ENCODE results near the gene RABGAP1L.
"Not testable (repeated sequence)": the region's sequence is repeated elsewhere in the genome, so short reads cannot be mapped to it uniquely, and the experiment has no call there.

The RABGAP1L gene

GRCh38 chr1:174296309-174296708 lies 137.0 kb downstream of the RABGAP1L start:
- Mint-ChIP-seq H3K36me3 (peaks cover 10% of the 10 kb centered on the region), H3K4me3 (no peak overlapping the region), H3K27ac (no peak overlapping the region), H3K4me1 (no peaks in the 10 kb centered on the region), H3K27me3 (no peaks in the 10 kb centered on the region), H3K9me3 (peaks cover 5% of the 10 kb centered on the region)
- CTCF ChIA-PET, result no interaction called here
- no peak for DNase-seq

- no peak for DNase-seq
- Mint-ChIP-seq H3K36me3 (peaks cover 15% of the 10 kb centered on the region), H3K4me1 (no peaks in the 10 kb centered on the region), H3K27ac (no peak overlapping the region), H3K4me3 (no peak overlapping the region), H3K27me3 (no peaks in the 10 kb centered on the region), H3K9me3 (peaks cover 8% of the 10 kb centered on the region)
- CTCF ChIA-PET, result no interaction called here
These were observed 138.0 kb downstream of the RABGAP1L start for GRCh38 chr1:174297351-174297750.

GRCh38 chr1:174301295-174302077 lies 142.2 kb downstream of the RABGAP1L start:
- H3K9me3 Mint-ChIP-seq, result peaks cover 9% of the 10 kb centered on the region
- no peaks in the 10 kb centered on the region for H3K27me3 Mint-ChIP-seq
- peaks cover 24% of the 10 kb centered on the region for H3K36me3 Mint-ChIP-seq
- H3K4me1 Mint-ChIP-seq, result no peaks in the 10 kb centered on the region
- CTCF ChIA-PET, result no interaction called here
- H3K4me3 Mint-ChIP-seq, result no peak overlapping the region
- no peak overlapping the region for H3K27ac Mint-ChIP-seq
- DNase-seq, result no peak

GRCh38 chr1:174308604-174309003 lies 149.3 kb downstream of the RABGAP1L start:
- no peak for DNase-seq
- H3K36me3 Mint-ChIP-seq, result peaks cover 30% of the 10 kb centered on the region
- no peaks in the 10 kb centered on the region for H3K27me3 Mint-ChIP-seq
- H3K9me3 Mint-ChIP-seq, result peaks cover 20% of the 10 kb centered on the region
- no peak overlapping the region for H3K4me3 Mint-ChIP-seq
- H3K27ac Mint-ChIP-seq, result no peak overlapping the region
- no peaks in the 10 kb centered on the region for H3K4me1 Mint-ChIP-seq
- CTCF ChIA-PET, result no interaction called here

GRCh38 chr1:174309490-174309889 lies 150.2 kb downstream of the RABGAP1L start:
- Mint-ChIP-seq H3K27ac (no peak overlapping the region), H3K27me3 (no peaks in the 10 kb centered on the region), H3K9me3 (peaks cover 29% of the 10 kb centered on the region), H3K36me3 (peaks cover 36% of the 10 kb centered on the region), H3K4me3 (no peak overlapping the region), H3K4me1 (no peaks in the 10 kb centered on the region)
- DNase-seq, result no peak
- CTCF ChIA-PET, result no interaction called here

- DNase-seq, result no peak
- H3K4me1 Mint-ChIP-seq, result no peaks in the 10 kb centered on the region
- CTCF ChIA-PET, result no interaction called here
- no peaks in the 10 kb centered on the region for H3K27me3 Mint-ChIP-seq
- peaks cover 38% of the 10 kb centered on the region for H3K36me3 Mint-ChIP-seq
- peaks cover 46% of the 10 kb centered on the region for H3K9me3 Mint-ChIP-seq
- H3K27ac Mint-ChIP-seq, result no peak overlapping the region
- H3K4me3 Mint-ChIP-seq, result no peak overlapping the region
These were observed 155.1 kb downstream of the RABGAP1L start for GRCh38 chr1:174314433-174314832.

- Mint-ChIP-seq H3K9me3 (peaks cover 54% of the 10 kb centered on the region), H3K27me3 (no peaks in the 10 kb centered on the region), H3K4me1 (no peaks in the 10 kb centered on the region), H3K4me3 (no peak overlapping the region), H3K27ac (no peak overlapping the region), H3K36me3 (peaks cover 45% of the 10 kb centered on the region)
- no peak for DNase-seq
- CTCF ChIA-PET, result no interaction called here
These were observed 155.9 kb downstream of the RABGAP1L start for GRCh38 chr1:174315239-174315638.

GRCh38 chr1:174320897-174321296 lies 161.6 kb downstream of the RABGAP1L start:
- Mint-ChIP-seq H3K9me3 (peaks cover 46% of the 10 kb centered on the region), H3K36me3 (peaks cover 41% of the 10 kb centered on the region)
- H3K27ac Mint-ChIP-seq, DNase-seq, H3K27me3 Mint-ChIP-seq, H3K4me1 Mint-ChIP-seq, H3K4me3 Mint-ChIP-seq, CTCF ChIA-PET: not testable (repeated sequence)

- H3K4me1 Mint-ChIP-seq, result peaks cover 7% of the 10 kb centered on the region
- no peaks in the 10 kb centered on the region for H3K27me3 Mint-ChIP-seq
- H3K27ac Mint-ChIP-seq, result no peak overlapping the region
- peaks cover 50% of the 10 kb centered on the region for H3K9me3 Mint-ChIP-seq
- H3K36me3 Mint-ChIP-seq, result peaks cover 45% of the 10 kb centered on the region
- H3K4me3 Mint-ChIP-seq, result no peak overlapping the region
- CTCF ChIA-PET, result no interaction called here
- no peak for DNase-seq
These were observed 163.0 kb downstream of the RABGAP1L start for GRCh38 chr1:174322202-174322862.

GRCh38 chr1:174324493-174324892 lies 165.2 kb downstream of the RABGAP1L start:
- CTCF ChIA-PET, result no interaction called here
- Mint-ChIP-seq H3K36me3 (peaks cover 40% of the 10 kb centered on the region), H3K27me3 (no peaks in the 10 kb centered on the region), H3K4me1 (peaks cover 7% of the 10 kb centered on the region), H3K27ac (no peak overlapping the region), H3K4me3 (no peak overlapping the region), H3K9me3 (peaks cover 44% of the 10 kb centered on the region)
- no peak for DNase-seq

- H3K4me1 Mint-ChIP-seq, result peaks cover 7% of the 10 kb centered on the region
- no peaks in the 10 kb centered on the region for H3K27me3 Mint-ChIP-seq
- CTCF ChIA-PET, result no interaction called here
- DNase-seq, result no peak
- no peak overlapping the region for H3K27ac Mint-ChIP-seq
- H3K9me3 Mint-ChIP-seq, result peaks cover 40% of the 10 kb centered on the region
- H3K4me3 Mint-ChIP-seq, result no peak overlapping the region
- H3K36me3 Mint-ChIP-seq, result peaks cover 37% of the 10 kb centered on the region
These were observed 165.6 kb downstream of the RABGAP1L start for GRCh38 chr1:174324939-174325338.

GRCh38 chr1:174326278-174326677 lies 167.0 kb downstream of the RABGAP1L start:
- no peak for DNase-seq
- H3K27me3 Mint-ChIP-seq, result no peaks in the 10 kb centered on the region
- peaks cover 7% of the 10 kb centered on the region for H3K4me1 Mint-ChIP-seq
- H3K4me3 Mint-ChIP-seq, result no peak overlapping the region
- H3K9me3 Mint-ChIP-seq, result peaks cover 26% of the 10 kb centered on the region
- CTCF ChIA-PET, result no interaction called here
- H3K36me3 Mint-ChIP-seq, result peaks cover 24% of the 10 kb centered on the region
- no peak overlapping the region for H3K27ac Mint-ChIP-seq

GRCh38 chr1:174333437-174333836 lies 174.1 kb downstream of the RABGAP1L start:
- CTCF ChIA-PET, result no interaction called here
- no peak overlapping the region for H3K27ac Mint-ChIP-seq
- H3K4me1 Mint-ChIP-seq, result no peaks in the 10 kb centered on the region
- DNase-seq, result no peak
- H3K9me3 Mint-ChIP-seq, result no peaks in the 10 kb centered on the region
- H3K4me3 Mint-ChIP-seq, result no peak overlapping the region
- H3K27me3 Mint-ChIP-seq, result no peaks in the 10 kb centered on the region
- H3K36me3 Mint-ChIP-seq, result no peaks in the 10 kb centered on the region

GRCh38 chr1:174337000-174337681 lies 177.8 kb downstream of the RABGAP1L start:
- no peaks in the 10 kb centered on the region for H3K4me1 Mint-ChIP-seq
- CTCF ChIA-PET, result no interaction called here
- no peaks in the 10 kb centered on the region for H3K27me3 Mint-ChIP-seq
- H3K36me3 Mint-ChIP-seq, result no peaks in the 10 kb centered on the region
- DNase-seq, result no peak
- no peak overlapping the region for H3K27ac Mint-ChIP-seq
- H3K9me3 Mint-ChIP-seq, result peaks cover 3% of the 10 kb centered on the region
- no peak overlapping the region for H3K4me3 Mint-ChIP-seq

GRCh38 chr1:174340404-174340803 lies 181.1 kb downstream of the RABGAP1L start:
- H3K9me3 Mint-ChIP-seq, H3K4me3 Mint-ChIP-seq, DNase-seq, H3K27ac Mint-ChIP-seq, H3K27me3 Mint-ChIP-seq, CTCF ChIA-PET, H3K36me3 Mint-ChIP-seq, H3K4me1 Mint-ChIP-seq: not testable (repeated sequence)

All from activated naive CD4-positive, alpha-beta T cell treated with anti-CD3 and anti-CD28 coated beads, Interleukin-2, amount 10 ng/mL, durations not matched to agents 7 days and 5 days (primary cell).